Mesenchymal stem cell (in vitro differentiated cells and primary cell): ENCODE data around the gene LARP1B.

ENCODE experiments used
- DNase-seq: peaks from one replicate; pipeline ENCODE4 v3.0.0-alpha.2; 2013
- H2AFZ ChIP-seq: one replicate; pipeline ENCODE4 v1.6.1; 2013; ENCODE audit warnings: low read depth, mild to moderate bottlenecking, control low read depth, inconsistent platforms, low read length, moderate library complexity
- H2AK5ac ChIP-seq: 2 replicates; pipeline ENCODE4 v1.6.1; 2013; ENCODE audit warnings: low read length, moderate library complexity, mild to moderate bottlenecking, inconsistent platforms; ENCODE audit not compliant: severe bottlenecking
- H2BK120ac ChIP-seq: one replicate; pipeline ENCODE4 v1.6.1; 2013; ENCODE audit warnings: low read depth, mild to moderate bottlenecking, inconsistent platforms, low read length, moderate library complexity
- H2BK12ac ChIP-seq, 2 experiments: one replicate each; pipeline ENCODE4 v1.6.1; 2013; ENCODE audit warnings: inconsistent platforms in 2 of 2, low read length in 2 of 2, mild to moderate bottlenecking in 2 of 2, moderate library complexity in 2 of 2, control low read depth in 1 of 2
- H2BK15ac ChIP-seq: one replicate; pipeline ENCODE4 v1.6.1; 2013; ENCODE audit warnings: mild to moderate bottlenecking, low read depth, inconsistent platforms; ENCODE audit not compliant: poor library complexity, severe bottlenecking
- H2BK5ac ChIP-seq: 2 replicates; pipeline ENCODE4 v1.6.1; 2013; ENCODE audit warnings: low read depth, mild to moderate bottlenecking, low read length, control low read depth, inconsistent platforms; ENCODE audit not compliant: poor library complexity, severe bottlenecking
- H3K14ac ChIP-seq, 2 experiments: one replicate each; pipeline ENCODE4 v1.6.1; 2013; ENCODE audit warnings: inconsistent platforms in 2 of 2, low read length in 2 of 2, control low read depth in 1 of 2, mild to moderate bottlenecking in 1 of 2, moderate library complexity in 1 of 2
- H3K18ac ChIP-seq, 2 experiments: one replicate each; pipeline ENCODE4 v1.6.1; 2013; ENCODE audit warnings: inconsistent platforms in 2 of 2, low read length in 2 of 2, control low read depth in 1 of 2, low read depth in 1 of 2, mild to moderate bottlenecking in 1 of 2
- H3K23ac ChIP-seq, 2 experiments: one replicate each; pipeline ENCODE4 v1.6.1; 2013; ENCODE audit warnings: inconsistent platforms in 2 of 2, low read length in 2 of 2, mild to moderate bottlenecking in 2 of 2, moderate library complexity in 2 of 2, control low read depth in 1 of 2
- H3K27ac ChIP-seq: 2 replicates; pipeline ENCODE4 v1.5.1; 2013; ENCODE audit warnings: mild to moderate bottlenecking, moderate library complexity, low read length, control low read depth, inconsistent platforms; ENCODE audit not compliant: poor library complexity, severe bottlenecking
- H3K27me3 ChIP-seq, 2 experiments: 2 replicates each; pipeline versions ENCODE4 v1.6.1 to v1.7.0; 2013; ENCODE audit warnings: low read length in 2 of 2, mild to moderate bottlenecking in 2 of 2, moderate library complexity in 2 of 2, control low read depth in 1 of 2, inconsistent platforms in 1 of 2; ENCODE audit not compliant: control insufficient read depth in 1 of 2, insufficient read depth in 1 of 2
- H3K36me3 ChIP-seq, 2 experiments: 2 replicates each; pipeline versions ENCODE4 v1.6.1 to v1.7.0; 2013; ENCODE audit warnings: low read length in 2 of 2, control low read depth in 1 of 2, inconsistent platforms in 1 of 2, low read depth in 1 of 2, mild to moderate bottlenecking in 1 of 2; ENCODE audit not compliant: insufficient read depth in 2 of 2, control insufficient read depth in 1 of 2
- H3K4ac ChIP-seq, 2 experiments: one replicate each; pipeline ENCODE4 v1.6.1; 2013; ENCODE audit warnings: inconsistent platforms in 2 of 2, low read length in 2 of 2, mild to moderate bottlenecking in 2 of 2, moderate library complexity in 2 of 2, control low read depth in 1 of 2, low read depth in 1 of 2
- H3K4me1 ChIP-seq: 2 replicates; pipeline ENCODE4 v1.6.1; 2013; ENCODE audit warnings: low read depth, low read length, control low read depth; ENCODE audit not compliant: control insufficient read depth, insufficient read depth
- H3K4me2 ChIP-seq: 2 replicates; pipeline ENCODE4 v1.6.1; 2013; ENCODE audit warnings: low read length, mild to moderate bottlenecking, inconsistent platforms; ENCODE audit not compliant: poor library complexity, severe bottlenecking
- H3K4me3 ChIP-seq, 2 experiments: 2 replicates each; pipeline versions ENCODE4 v1.5.1 to v1.7.0; 2013; ENCODE audit warnings: low read length in 2 of 2, mild to moderate bottlenecking in 2 of 2, control low read depth in 1 of 2, low read depth in 1 of 2; ENCODE audit not compliant: insufficient read depth in 1 of 2
- H3K79me1 ChIP-seq: replicated peaks from 2 replicates; pipeline ENCODE4 v1.6.1; 2013; ENCODE audit warnings: mild to moderate bottlenecking, control low read depth, low read length, inconsistent platforms; ENCODE audit not compliant: poor library complexity, severe bottlenecking
- H3K9ac ChIP-seq: 2 replicates; pipeline ENCODE4 v1.7.0; 2013; ENCODE audit warnings: mild to moderate bottlenecking, low read length, moderate library complexity
- H3K9me3 ChIP-seq: 2 replicates; pipeline ENCODE4 v1.7.0; 2013; ENCODE audit warnings: mild to moderate bottlenecking, low read length; ENCODE audit not compliant: control insufficient read depth
- H4K8ac ChIP-seq: one replicate; pipeline ENCODE4 v1.6.1; 2013; ENCODE audit warnings: inconsistent platforms, mild to moderate bottlenecking, low read length, moderate library complexity
- H4K91ac ChIP-seq: one replicate; pipeline ENCODE4 v1.6.1; 2013; ENCODE audit warnings: mild to moderate bottlenecking, low read length, inconsistent platforms
- WGBS: methylation state at CpG from one replicate; pipeline ENCODE4 v1.1.7; 2013; ENCODE audit warnings: mixed read lengths; 5-methylcytosine and 5-hydroxymethylcytosine counted together

LARP1B gene

GRCh38 chr4:128220286-128221235 is 159.4 kb downstream of the LARP1B start:
- Histone ChIP-seq H3K4me1 (peaks cover 7% of the 10 kb centered on the region), H2BK120ac (no peak overlapping the region), H2AK5ac (no peak overlapping the region), H3K18ac (no peak overlapping the region), H3K4ac (no peak overlapping the region), H2AFZ (no peak overlapping the region), H3K27ac (peak overlapping the region; percentile 82), H2BK12ac (no peak overlapping the region), H3K14ac (no peak overlapping the region), H2BK5ac (peak overlapping the region; percentile 57), H3K27me3 (no peaks in the 10 kb centered on the region), H3K4me2 (no peak overlapping the region), H3K23ac (no peak overlapping the region), H4K8ac (no peak overlapping the region), H3K36me3 (no peaks in the 10 kb centered on the region), H4K91ac (no peak overlapping the region), H3K79me1 (no peaks in the 10 kb centered on the region), H3K9ac (peak overlapping the region; percentile 51), H2BK15ac (no peak overlapping the region), H3K9me3 (no peaks in the 10 kb centered on the region), H3K4me3 (no peak overlapping the region)
- peak; percentile 83 for DNase-seq
- 47% methylated on average over 4 of the region's 8 CpGs for WGBS

GRCh38 chr4:128221586-128221985 is 160.5 kb downstream of the LARP1B start:
- no peak overlapping the region for H3K4me3 ChIP-seq
- no peak overlapping the region for H3K23ac ChIP-seq
- peaks cover 7% of the 10 kb centered on the region for H3K4me1 ChIP-seq
- H2BK5ac ChIP-seq, result no peak overlapping the region
- H3K4ac ChIP-seq, result no peak overlapping the region
- peak overlapping the region; percentile 94 for H3K27ac ChIP-seq
- H3K27me3 ChIP-seq, result no peaks in the 10 kb centered on the region
- no peak overlapping the region for H2BK12ac ChIP-seq
- H2AK5ac ChIP-seq, result no peak overlapping the region
- H2BK120ac ChIP-seq, result no peak overlapping the region
- no peak overlapping the region for H2AFZ ChIP-seq
- no peak overlapping the region for H3K18ac ChIP-seq
- no peaks in the 10 kb centered on the region for H3K36me3 ChIP-seq
- H3K14ac ChIP-seq, result no peak overlapping the region
- H2BK15ac ChIP-seq, result no peak overlapping the region
- DNase-seq, result no peak
- H3K79me1 ChIP-seq, result no peaks in the 10 kb centered on the region
- H4K91ac ChIP-seq, result no peak overlapping the region
- H3K4me2 ChIP-seq, result no peak overlapping the region
- H3K9ac ChIP-seq, result no peak overlapping the region
- no peak overlapping the region for H4K8ac ChIP-seq
- no peaks in the 10 kb centered on the region for H3K9me3 ChIP-seq

- 35% methylated on average over 2 of the region's 2 CpGs for WGBS
- Histone ChIP-seq H4K8ac (no peak overlapping the region), H3K4ac (no peak overlapping the region), H2BK12ac (no peak overlapping the region), H3K4me1 (peaks cover 11% of the 10 kb centered on the region), H2BK15ac (no peak overlapping the region), H3K23ac (no peak overlapping the region), H2BK5ac (no peak overlapping the region), H3K36me3 (no peaks in the 10 kb centered on the region), H3K4me3 (no peak overlapping the region), H2AK5ac (no peak overlapping the region), H3K14ac (no peak overlapping the region), H3K9ac (no peak overlapping the region), H3K4me2 (no peak overlapping the region), H2BK120ac (no peak overlapping the region), H3K79me1 (no peaks in the 10 kb centered on the region), H3K27ac (peak overlapping the region; percentile 49), H4K91ac (no peak overlapping the region), H2AFZ (no peak overlapping the region), H3K9me3 (no peaks in the 10 kb centered on the region), H3K18ac (no peak overlapping the region), H3K27me3 (no peaks in the 10 kb centered on the region)
- peak; percentile 38 for DNase-seq
Measured at GRCh38 chr4:128225148-128225547, 164.0 kb downstream of the LARP1B start.

GRCh38 chr4:128227991-128228571 is 167.0 kb downstream of the LARP1B start:
- peak overlapping the region; percentile 80 for H2AK5ac ChIP-seq
- H2AFZ ChIP-seq, result no peak overlapping the region
- no peaks in the 10 kb centered on the region for H3K79me1 ChIP-seq
- H2BK12ac ChIP-seq, result no peak overlapping the region
- no peaks in the 10 kb centered on the region for H3K36me3 ChIP-seq
- H3K14ac ChIP-seq, result no peak overlapping the region
- WGBS, result 90% methylated on average over 1 of the region's 2 CpGs
- H3K4ac ChIP-seq, result no peak overlapping the region
- peak overlapping the region; percentile 71 for H3K27ac ChIP-seq
- H3K27me3 ChIP-seq, result no peaks in the 10 kb centered on the region
- no peak overlapping the region for H3K23ac ChIP-seq
- H4K91ac ChIP-seq, result no peak overlapping the region
- H4K8ac ChIP-seq, result peak overlapping the region; percentile 3
- peak overlapping the region in 1 of 2 experiments; percentile 12 for H3K18ac ChIP-seq
- H2BK15ac ChIP-seq, result no peak overlapping the region
- no peaks in the 10 kb centered on the region for H3K9me3 ChIP-seq
- no peak overlapping the region for H3K4me2 ChIP-seq
- H2BK5ac ChIP-seq, result no peak overlapping the region
- peak overlapping the region; percentile 73 for H2BK120ac ChIP-seq
- H3K4me3 ChIP-seq, result no peak overlapping the region
- no peak for DNase-seq
- peaks cover 6% of the 10 kb centered on the region for H3K4me1 ChIP-seq
- H3K9ac ChIP-seq, result no peak overlapping the region
